BLaER1 treated with 17β-estradiol and CSF1 and Interleukin-3, amounts not matched to agents 10 nM and 100 nM (cell line): Measurements from ENCODE around the gene CELF5.
"Not testable (repeated sequence)": the region's sequence is repeated elsewhere in the genome, so short reads cannot be mapped to it uniquely, and the experiment has no call there.

Source experiments
- H3K27ac ChIP-seq, 11 experiments: shearing (Covaris generic); formaldehyde crosslinking; 2 replicates each; pipeline ENCODE4 v1.8.1; 2022
- H3K27me3 ChIP-seq, 11 experiments: shearing (Covaris generic); formaldehyde crosslinking; 2 replicates each; pipeline ENCODE4 v1.8.1; 2022
- H3K36me3 ChIP-seq, 11 experiments: shearing (Covaris generic); formaldehyde crosslinking; 2 replicates each; pipeline ENCODE4 v1.8.1; 2022
- H3K4me1 ChIP-seq, 10 experiments: shearing (Covaris generic); formaldehyde crosslinking; 2 replicates each; pipeline ENCODE4 v1.8.1; 2022
- H3K4me2 ChIP-seq, 11 experiments: shearing (Covaris generic); formaldehyde crosslinking; 2 replicates each; pipeline ENCODE4 v1.8.1; 2022
- H3K4me3 ChIP-seq, 10 experiments: shearing (Covaris generic); formaldehyde crosslinking; 2 replicates each; pipeline ENCODE4 v1.8.1; 2022
- H3K9ac ChIP-seq, 11 experiments: shearing (Covaris generic); formaldehyde crosslinking; 2 replicates each; pipeline ENCODE4 v1.8.1; 2022
- H3K9me3 ChIP-seq, 11 experiments: shearing (Covaris generic); formaldehyde crosslinking; replicated peaks in 1 of 11; 2 replicates each; pipeline ENCODE4 v1.8.1; 2022
- H4K20me1 ChIP-seq, 11 experiments: shearing (Covaris generic); formaldehyde crosslinking; 2 replicates each; pipeline ENCODE4 v1.8.1; 2022
- Cebpa-rat ChIP-seq, 11 experiments: shearing (Covaris generic); IDR thresholded peaks; 2 replicates each; pipeline ENCODE4 v1.8.1; 2022

CELF5 gene

DNA sequence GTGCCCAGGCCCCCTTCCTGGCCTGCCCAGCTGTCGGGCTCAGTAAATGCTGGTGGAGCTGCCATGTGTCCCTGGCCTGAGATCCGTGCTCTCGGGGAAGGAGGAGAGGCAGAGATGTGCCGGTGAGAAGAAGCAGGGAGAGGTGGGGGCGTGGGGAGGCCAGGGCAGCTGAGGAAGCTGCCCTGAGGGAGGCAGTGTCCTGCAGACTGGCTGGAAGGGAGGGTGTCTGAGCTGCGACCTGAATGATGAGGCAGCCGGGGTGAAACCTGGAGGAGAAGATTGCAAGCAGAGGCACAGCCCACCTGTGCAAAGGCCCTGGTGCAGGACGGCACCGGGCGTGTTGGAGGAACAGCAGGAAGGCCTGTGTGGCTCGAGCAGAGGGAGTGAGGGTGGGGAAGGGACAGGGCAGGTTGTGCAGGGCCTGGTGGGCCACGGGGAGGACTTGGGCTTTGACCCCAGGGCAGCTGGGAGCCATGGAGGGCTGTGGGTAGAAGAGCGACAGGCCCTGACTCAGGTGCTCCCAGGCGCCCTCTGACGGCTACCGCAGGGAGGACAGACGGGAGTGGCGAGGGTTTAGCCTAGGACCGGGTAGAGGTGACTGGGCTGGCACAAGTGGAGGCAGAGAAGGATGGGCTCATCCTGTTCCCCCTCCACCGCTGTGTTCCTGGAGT lies 14.0 kb upstream of the CELF5 start:
- Histone ChIP-seq H3K4me3 (no peak overlapping the region), H3K27ac (no peak overlapping the region), H3K4me1 (peaks cover 7 to 29% (median 20%) of the 10 kb centered on the region in 10 experiments), H3K9ac (no peak overlapping the region), H3K4me2 (no peak overlapping the region), H3K27me3 (no peaks in the 10 kb centered on the region), H3K9me3 (no peaks in the 10 kb centered on the region), H4K20me1 (peaks cover 0 to 75% (median 50%) of the 10 kb centered on the region in 11 experiments; a peak in 18 of 22 replicates), H3K36me3 (peaks cover 37 to 74% (median 48%) of the 10 kb centered on the region in 11 experiments)
- TF ChIP-seq Cebpa-rat (IDR thresholded peaks at IDR 0.05) = no peak

DNA sequence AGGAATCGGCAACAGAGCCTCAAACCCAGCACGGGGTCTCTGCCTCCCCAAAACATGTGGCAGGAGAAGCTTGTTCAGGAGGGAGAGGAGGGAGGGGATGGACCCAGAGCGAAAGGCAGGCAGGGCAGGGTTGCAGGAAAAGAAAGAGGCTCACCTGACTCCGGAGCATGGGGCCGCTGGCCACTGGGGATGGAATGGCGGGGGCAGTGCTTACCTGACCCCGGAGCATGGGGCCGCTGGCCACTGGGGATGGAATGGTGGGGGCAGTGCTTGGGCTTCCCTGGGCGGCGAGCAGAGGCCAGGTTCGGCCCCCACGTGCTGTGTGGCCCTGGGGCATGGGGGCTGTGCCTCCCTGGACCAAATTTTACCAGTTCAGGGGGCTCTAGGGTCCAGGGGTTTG lies 13.3 kb upstream of the CELF5 start:
- H3K9me3 ChIP-seq = no peaks in the 10 kb centered on the region
- H3K27ac ChIP-seq = peak overlapping the region in 1 of 11 experiments; percentile 15; a peak in 1 of 22 replicates
- no peak overlapping the region for H3K9ac ChIP-seq
- peaks cover 0 to 72% (median 49%) of the 10 kb centered on the region in 11 experiments; a peak in 18 of 22 replicates for H4K20me1 ChIP-seq
- H3K36me3 ChIP-seq = peaks cover 33 to 69% (median 43%) of the 10 kb centered on the region in 11 experiments
- H3K4me2 ChIP-seq = no peak overlapping the region
- H3K4me3 ChIP-seq = no peak overlapping the region
- H3K4me1 ChIP-seq = peaks cover 7 to 29% (median 20%) of the 10 kb centered on the region in 10 experiments
- no peak for TF ChIP-seq Cebpa-rat (IDR thresholded peaks at IDR 0.05)
- H3K27me3 ChIP-seq = no peaks in the 10 kb centered on the region

DNA sequence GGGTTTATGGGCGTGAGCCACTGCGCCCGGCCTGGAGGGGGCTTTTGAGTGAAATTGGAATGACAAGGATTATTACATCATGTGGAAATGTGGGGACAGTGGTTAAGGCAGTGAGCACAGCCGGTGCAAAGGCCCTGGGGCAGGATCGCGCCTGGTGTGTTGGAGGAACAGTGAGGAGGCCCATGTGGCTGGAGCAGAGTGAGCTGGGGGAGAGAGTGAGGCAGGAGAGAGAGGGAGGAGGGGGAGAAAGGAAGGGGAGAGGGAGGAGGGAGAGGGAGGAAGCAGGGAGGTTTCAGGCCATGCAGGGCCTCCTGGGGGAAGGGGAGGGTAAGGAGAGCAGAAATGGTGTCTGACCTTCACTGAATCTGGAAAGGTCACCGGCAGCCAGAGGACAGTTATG lies 11.3 kb upstream of the CELF5 start:
- Histone ChIP-seq H3K4me3 (no peak overlapping the region), H3K27ac (peak overlapping the region in 9 of 11 experiments; percentile 6 to 58 (median 35); a peak in 11 of 22 replicates), H4K20me1 (peaks cover 0 to 52% (median 31%) of the 10 kb centered on the region in 11 experiments; a peak in 18 of 22 replicates), H3K4me2 (peak overlapping the region; percentile 32 to 79 (median 56); a peak in 20 of 22 replicates), H3K36me3 (peaks cover 19 to 57% (median 27%) of the 10 kb centered on the region in 11 experiments), H3K9me3 (no peaks in the 10 kb centered on the region), H3K9ac (peak overlapping the region in 4 of 11 experiments; percentile 22 to 42 (median 32); a peak in 2 of 22 replicates), H3K4me1 (peaks cover 7 to 29% (median 20%) of the 10 kb centered on the region in 10 experiments), H3K27me3 (no peaks in the 10 kb centered on the region)
- no peak for TF ChIP-seq Cebpa-rat (IDR thresholded peaks at IDR 0.05)

DNA sequence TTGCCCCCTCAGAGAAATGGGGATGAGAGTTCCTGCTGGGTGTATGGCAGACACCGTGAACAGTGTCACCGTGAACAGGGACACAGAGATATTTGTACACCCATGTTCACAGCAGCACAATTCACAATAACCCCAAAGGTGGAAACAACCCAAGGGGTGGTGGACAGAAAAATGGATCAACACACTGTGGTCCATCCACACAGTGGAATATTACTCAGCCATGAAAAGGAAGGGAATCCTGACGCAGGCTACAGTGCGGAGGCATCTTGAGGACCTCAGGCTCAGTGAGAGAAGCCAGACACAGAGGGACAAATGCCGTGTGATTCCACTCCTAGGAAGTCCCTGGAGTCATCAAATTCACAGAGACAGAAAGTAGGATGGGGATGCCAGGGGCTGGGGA lies 7.6 kb upstream of the CELF5 start:
- no peak overlapping the region for H3K9ac ChIP-seq
- TF ChIP-seq Cebpa-rat (IDR thresholded peaks at IDR 0.05) = no peak
- no peak overlapping the region for H3K4me2 ChIP-seq
- H3K4me1 ChIP-seq = peaks cover 7 to 31% (median 21%) of the 10 kb centered on the region in 10 experiments
- H3K36me3 ChIP-seq = peaks cover 5 to 27% (median 9%) of the 10 kb centered on the region in 11 experiments; a peak in 13 of 22 replicates
- H3K4me3 ChIP-seq = no peak overlapping the region
- no peaks in the 10 kb centered on the region for H3K9me3 ChIP-seq
- H4K20me1 ChIP-seq = peaks cover 0 to 23% (median 0%) of the 10 kb centered on the region in 11 experiments; a peak in 5 of 22 replicates
- no peak overlapping the region for H3K27ac ChIP-seq
- H3K27me3 ChIP-seq = no peaks in the 10 kb centered on the region

DNA sequence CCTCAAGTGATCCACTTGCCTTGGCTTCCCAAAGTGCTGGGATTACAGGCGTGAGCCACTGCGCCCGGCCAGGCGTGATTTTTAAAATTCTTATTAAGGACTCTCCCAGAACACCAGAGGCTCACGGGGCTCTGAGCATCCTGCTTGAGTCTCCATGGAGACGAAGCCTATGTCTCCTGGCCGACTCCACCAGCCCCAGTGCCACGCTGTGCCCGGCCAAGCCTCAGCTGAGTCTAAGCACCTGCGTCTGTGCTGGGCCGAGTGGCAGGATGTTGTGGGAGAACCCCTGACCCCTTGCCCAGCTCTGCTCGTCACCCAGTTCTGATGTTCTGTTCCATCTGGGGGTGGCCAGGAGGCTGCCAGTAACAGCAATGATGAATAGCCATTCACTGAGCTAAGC lies 3.9 kb upstream of the CELF5 start:
- H3K9me3 ChIP-seq = no peaks in the 10 kb centered on the region
- 0 out of 22 replicates have a peak overlapping the region, but pooled peaks of 3 of the 11 experiments have one; percentile 5 to 12 (median 5) for H3K4me2 ChIP-seq
- TF ChIP-seq Cebpa-rat (IDR thresholded peaks at IDR 0.05) = no peak
- peaks cover 0 to 12% (median 5%) of the 10 kb centered on the region in 11 experiments; a peak in 9 of 22 replicates for H3K36me3 ChIP-seq
- no peak overlapping the region for H3K4me3 ChIP-seq
- H3K9ac ChIP-seq = no peak overlapping the region
- H3K4me1 ChIP-seq = peaks cover 0 to 16% (median 3%) of the 10 kb centered on the region in 10 experiments; a peak in 7 of 20 replicates
- H4K20me1 ChIP-seq = peaks cover 0 to 9% (median 0%) of the 10 kb centered on the region in 11 experiments; a peak in 2 of 22 replicates
- H3K27me3 ChIP-seq = peaks cover 0 to 10% (median 3%) of the 10 kb centered on the region in 11 experiments; a peak in 14 of 22 replicates
- H3K27ac ChIP-seq = no peak overlapping the region

DNA sequence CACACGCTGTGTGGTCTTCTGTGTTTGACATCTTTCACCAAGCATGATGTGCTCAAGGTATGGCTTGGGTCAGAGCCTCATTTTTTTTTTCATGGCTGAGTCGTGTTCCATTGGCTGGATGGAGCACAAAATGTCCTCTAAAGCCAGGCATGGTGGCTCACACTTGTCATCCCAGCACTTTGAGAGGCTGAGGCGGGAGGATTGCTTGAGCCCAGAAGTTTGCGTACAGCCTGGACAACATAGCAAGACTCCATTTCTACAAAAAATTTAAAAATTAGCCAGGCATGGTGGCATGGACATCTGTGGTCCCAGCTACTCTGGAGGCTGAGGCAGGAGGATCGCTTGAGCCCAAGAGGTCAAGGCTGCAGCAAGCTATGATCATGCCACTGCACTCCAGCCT lies 2.9 kb upstream of the CELF5 start:
- H4K20me1 ChIP-seq = peaks cover 0 to 12% (median 0%) of the 10 kb centered on the region in 11 experiments; a peak in 2 of 22 replicates
- not testable (repeated sequence) for H3K4me3 ChIP-seq, H3K4me2 ChIP-seq, H3K27ac ChIP-seq, H3K9me3 ChIP-seq, H3K9ac ChIP-seq, H3K36me3 ChIP-seq
- H3K27me3 ChIP-seq = peaks cover 3 to 20% (median 12%) of the 10 kb centered on the region in 11 experiments; a peak in 15 of 22 replicates
- peaks cover 0 to 26% (median 4%) of the 10 kb centered on the region in 10 experiments; a peak in 9 of 20 replicates for H3K4me1 ChIP-seq

DNA sequence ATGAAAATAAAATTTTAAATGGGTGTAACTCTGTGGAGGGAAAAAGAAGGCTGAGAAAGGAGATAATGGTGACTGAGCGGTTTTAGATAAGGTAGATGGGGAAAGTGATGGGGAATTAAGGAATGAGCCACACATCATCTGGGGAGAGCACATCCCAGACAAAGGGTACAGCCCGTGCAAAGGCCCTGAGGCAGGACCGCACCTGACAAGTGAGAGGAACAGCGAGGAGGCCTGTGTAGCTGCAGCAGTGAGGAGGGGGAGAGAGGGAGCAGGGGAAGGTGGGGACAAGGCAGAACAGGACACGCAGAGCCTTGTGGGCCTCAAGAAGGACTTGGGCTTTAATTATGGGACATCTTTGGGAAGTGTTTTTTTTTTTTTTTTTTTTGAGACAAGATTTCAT lies 1.8 kb upstream of the CELF5 start:
- no peak overlapping the region for H3K27ac ChIP-seq
- no peak for TF ChIP-seq Cebpa-rat (IDR thresholded peaks at IDR 0.05)
- H3K9ac ChIP-seq = no peak overlapping the region

DNA sequence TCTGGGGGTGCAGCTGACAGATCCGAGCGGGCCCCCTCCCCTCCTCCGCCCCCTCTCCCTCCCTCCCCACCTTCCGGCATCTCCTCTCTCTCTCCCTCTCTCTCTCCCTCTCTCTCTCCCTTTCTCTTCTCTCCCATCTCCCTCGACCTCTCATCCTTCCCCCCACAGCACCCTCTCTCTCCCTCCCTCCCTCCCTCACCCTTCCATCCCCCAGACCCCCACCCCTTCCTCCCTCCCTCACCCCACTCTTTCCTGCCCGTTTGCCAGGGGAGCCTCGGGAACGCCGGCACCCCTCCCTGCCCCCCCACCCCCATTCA lies 666 bp downstream of the CELF5 start:
- Histone ChIP-seq H3K36me3 (no peaks in the 10 kb centered on the region), H3K4me3 (no peak overlapping the region), H3K4me2 (peak overlapping the region in 4 of 11 experiments; percentile 37 to 48 (median 44); a peak in 4 of 22 replicates), H3K27me3 (peaks cover 3 to 38% (median 17%) of the 10 kb centered on the region in 11 experiments; a peak in 15 of 22 replicates), H4K20me1 (peaks cover 0 to 31% (median 9%) of the 10 kb centered on the region in 11 experiments; a peak in 10 of 22 replicates), H3K27ac (no peak overlapping the region), H3K9me3 (no peaks in the 10 kb centered on the region), H3K9ac (no peak overlapping the region), H3K4me1 (peaks cover 0 to 48% (median 21%) of the 10 kb centered on the region in 10 experiments; a peak in 15 of 20 replicates)
- no peak for TF ChIP-seq Cebpa-rat (IDR thresholded peaks at IDR 0.05)

More for the DNA sequence above, 1.8 kb upstream of the CELF5 start:
- no peaks in the 10 kb centered on the region for H3K36me3 ChIP-seq
- H3K4me2 ChIP-seq = no peak overlapping the region
- H3K27me3 ChIP-seq = peaks cover 3 to 32% (median 17%) of the 10 kb centered on the region in 11 experiments; a peak in 15 of 22 replicates
- H3K4me1 ChIP-seq = peaks cover 0 to 29% (median 5%) of the 10 kb centered on the region in 10 experiments; a peak in 10 of 20 replicates
- peaks cover 0 to 22% (median 5%) of the 10 kb centered on the region in 11 experiments; a peak in 8 of 22 replicates for H4K20me1 ChIP-seq
- no peaks in the 10 kb centered on the region for H3K9me3 ChIP-seq
- no peak overlapping the region for H3K4me3 ChIP-seq

DNA sequence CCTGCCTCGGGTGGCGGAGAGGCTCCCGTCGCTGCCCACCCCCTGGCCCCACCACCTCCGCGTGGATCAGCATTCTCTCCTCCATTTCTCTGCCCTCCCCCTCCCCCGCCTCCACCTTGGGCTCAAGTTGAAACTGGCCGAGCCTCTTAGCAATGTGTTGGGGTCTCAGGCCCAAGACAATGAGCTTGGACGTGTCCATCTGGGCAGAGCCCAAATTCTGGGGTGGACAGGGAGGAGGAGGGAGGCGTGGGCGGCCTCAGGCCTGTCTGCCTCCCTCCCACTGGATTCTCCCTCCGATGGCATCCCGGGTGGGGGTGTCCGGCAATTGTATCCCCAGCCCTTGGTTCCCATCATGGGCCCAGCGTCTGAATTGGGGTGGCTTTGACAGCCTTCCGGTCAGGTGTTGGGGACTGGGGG lies 1.2 kb downstream of the CELF5 start:
- peaks cover 0 to 44% (median 21%) of the 10 kb centered on the region in 10 experiments; a peak in 15 of 20 replicates for H3K4me1 ChIP-seq
- H3K27me3 ChIP-seq = peaks cover 3 to 38% (median 17%) of the 10 kb centered on the region in 11 experiments; a peak in 15 of 22 replicates
- no peak for TF ChIP-seq Cebpa-rat (IDR thresholded peaks at IDR 0.05)
- peak overlapping the region in 6 of 11 experiments; percentile 25 to 48 (median 39); a peak in 8 of 22 replicates for H3K4me2 ChIP-seq
- H3K36me3 ChIP-seq = no peaks in the 10 kb centered on the region
- no peak overlapping the region for H3K27ac ChIP-seq
- no peak overlapping the region for H3K9ac ChIP-seq
- 0 out of 20 replicates have a peak overlapping the region, but pooled peaks of 1 of the 10 experiments have one; percentile 11 for H3K4me3 ChIP-seq
- no peaks in the 10 kb centered on the region for H3K9me3 ChIP-seq
- peaks cover 0 to 30% (median 9%) of the 10 kb centered on the region in 11 experiments; a peak in 10 of 22 replicates for H4K20me1 ChIP-seq
